ENCODE data around the gene CPZ. TPM values are rescaled to one million over a fixed set of nuclear protein-coding genes. Genes with fewer than 3 reads are reported as not detected.
"Not testable (repeated sequence)": the region's sequence is repeated elsewhere in the genome, so short reads cannot be mapped to it uniquely, and the experiment has no call there.

Gene CPZ
- total RNA-seq, 1 experiment from 2014 or later: 4.1 TPM

DNA sequence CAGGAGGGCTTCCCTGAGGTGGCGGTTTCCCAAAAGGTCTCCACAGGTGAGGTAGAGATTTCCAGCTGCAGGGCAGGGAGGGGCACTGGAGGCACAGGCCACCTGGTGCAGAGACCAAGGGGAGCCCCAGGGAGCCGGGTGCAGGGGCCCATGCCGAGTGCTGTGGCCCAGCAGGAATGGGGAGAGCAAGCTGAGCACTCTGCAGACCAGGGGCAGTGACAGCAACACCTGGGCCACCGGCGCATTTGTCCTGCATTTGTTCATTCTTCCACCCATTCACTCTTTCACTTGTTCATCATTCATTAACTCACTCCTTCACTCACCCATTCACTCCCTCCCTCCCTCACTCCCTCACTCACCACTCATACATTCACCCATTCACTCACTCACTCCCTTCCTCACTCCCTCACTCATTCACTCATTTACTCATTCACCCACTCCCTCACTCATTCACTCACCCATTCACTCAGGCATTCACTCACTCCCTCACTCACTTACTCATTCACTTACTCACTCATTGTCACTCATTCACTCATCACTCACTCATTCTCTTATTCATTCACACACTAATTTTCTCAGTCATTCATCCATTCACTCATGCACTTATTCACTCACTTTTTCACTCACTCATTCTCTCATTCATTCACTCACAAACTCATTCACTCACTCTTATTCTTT is 16.3 kb downstream of the CPZ start:
- DNase-seq (ENCODE audit: low read depth): no peak

DNA sequence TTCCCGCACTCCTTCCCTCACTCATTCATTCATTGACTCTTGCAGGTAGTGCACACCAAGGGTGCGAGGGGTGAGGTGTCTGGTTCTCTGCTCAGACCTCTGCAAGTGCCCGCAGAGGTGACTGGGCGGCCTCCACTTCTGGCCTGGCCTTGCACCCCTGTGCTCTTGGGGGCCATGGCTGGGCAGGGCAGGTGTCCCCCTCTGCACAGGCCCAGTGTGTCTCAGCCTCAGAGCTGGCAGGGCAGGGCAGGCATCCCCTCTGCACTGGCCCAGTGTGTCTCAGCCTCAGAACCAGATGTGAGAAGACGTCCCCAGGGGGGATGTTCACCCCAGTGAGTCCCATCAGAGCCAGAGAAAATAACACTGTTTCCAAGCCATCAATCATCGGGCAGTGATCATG is 16.8 kb downstream of the CPZ start:
- DNase-seq (ENCODE audit: low read depth): no peak

DNA sequence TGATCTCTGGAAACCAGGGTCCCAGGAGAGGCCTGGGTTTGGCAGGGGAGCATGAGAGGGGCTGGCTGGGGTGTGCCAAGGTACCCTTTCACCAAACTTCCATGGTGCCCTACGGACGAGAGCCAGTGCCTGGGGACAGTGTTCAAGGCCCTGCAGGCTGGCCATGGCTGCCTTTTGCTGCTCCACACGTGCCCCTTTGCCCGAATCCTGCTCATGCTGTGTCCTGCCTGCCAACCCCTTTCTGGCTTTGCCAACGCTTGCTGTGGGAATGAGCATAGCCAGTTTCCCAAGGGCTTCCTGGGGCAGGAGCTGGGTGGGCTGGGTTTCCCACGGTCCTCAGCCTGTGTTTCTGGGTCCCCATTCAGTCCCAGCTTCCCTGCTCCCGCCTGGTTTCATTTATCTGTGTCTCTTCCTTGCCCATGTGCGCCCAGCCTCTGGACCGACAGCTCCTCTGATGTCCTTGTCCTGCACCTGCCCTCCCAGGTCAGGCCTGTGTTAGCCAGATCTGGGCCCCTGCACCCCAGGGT is 17.3 kb downstream of the CPZ start:
- no peak for DNase-seq (ENCODE audit: low read depth)

DNA sequence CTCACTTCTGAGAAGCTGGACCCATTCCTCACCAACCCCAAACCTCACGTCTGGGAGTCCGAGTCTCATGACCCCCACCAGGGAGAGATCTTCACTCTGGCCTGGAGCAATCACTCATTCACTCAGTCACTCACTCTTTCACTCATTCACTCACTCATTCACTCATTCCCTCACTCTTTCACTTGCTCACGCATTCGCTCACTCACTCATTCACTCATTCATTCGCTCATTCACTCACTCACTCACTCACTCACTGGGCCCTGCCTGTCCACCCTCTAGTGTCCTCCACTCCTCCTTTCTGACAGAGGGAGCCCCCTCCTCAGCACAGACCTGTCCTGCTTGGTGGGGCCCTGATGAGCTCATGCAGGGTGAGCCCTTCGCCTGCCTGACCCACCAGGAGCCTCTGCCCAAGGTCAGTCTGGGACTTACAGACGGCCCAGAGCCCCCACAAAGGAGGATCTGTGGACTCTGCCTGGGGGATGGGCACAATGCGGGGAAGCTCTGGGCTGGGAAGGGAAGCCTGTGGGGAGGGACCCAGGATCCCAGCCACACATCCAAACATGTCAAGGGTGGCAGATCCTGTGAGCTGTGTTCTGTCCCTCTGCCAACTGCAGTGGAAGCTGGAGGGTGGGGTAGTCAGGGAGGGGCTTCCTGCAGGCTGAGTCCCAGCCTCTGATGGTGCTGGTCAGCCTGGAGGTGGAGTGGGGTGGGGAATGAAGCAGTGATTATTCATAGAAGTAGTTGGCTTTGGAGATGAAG is 18.5 kb downstream of the CPZ start:
- no peak for DNase-seq (ENCODE audit: low read depth)

DNA sequence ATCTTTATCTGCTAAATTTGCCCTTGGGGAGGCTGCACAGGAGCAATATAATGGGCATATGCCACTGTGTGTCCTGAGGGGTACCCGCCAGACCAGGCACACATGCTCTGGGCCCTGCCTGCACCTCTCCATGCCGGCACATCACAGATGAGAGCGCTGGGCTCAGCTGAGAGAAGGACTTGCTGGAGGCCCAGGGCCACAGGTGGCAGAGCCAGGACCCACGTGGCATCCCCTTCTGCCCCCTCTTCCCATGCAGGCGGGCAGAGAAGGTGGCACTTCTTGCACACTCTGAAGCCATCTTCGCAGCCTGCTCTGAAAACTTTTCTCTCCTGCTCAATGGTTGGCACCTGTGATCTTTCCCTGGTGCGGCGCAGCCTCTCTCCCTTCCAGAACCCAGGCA is 20.1 kb downstream of the CPZ start:
- DNase-seq (ENCODE audit: low read depth): no peak

DNA sequence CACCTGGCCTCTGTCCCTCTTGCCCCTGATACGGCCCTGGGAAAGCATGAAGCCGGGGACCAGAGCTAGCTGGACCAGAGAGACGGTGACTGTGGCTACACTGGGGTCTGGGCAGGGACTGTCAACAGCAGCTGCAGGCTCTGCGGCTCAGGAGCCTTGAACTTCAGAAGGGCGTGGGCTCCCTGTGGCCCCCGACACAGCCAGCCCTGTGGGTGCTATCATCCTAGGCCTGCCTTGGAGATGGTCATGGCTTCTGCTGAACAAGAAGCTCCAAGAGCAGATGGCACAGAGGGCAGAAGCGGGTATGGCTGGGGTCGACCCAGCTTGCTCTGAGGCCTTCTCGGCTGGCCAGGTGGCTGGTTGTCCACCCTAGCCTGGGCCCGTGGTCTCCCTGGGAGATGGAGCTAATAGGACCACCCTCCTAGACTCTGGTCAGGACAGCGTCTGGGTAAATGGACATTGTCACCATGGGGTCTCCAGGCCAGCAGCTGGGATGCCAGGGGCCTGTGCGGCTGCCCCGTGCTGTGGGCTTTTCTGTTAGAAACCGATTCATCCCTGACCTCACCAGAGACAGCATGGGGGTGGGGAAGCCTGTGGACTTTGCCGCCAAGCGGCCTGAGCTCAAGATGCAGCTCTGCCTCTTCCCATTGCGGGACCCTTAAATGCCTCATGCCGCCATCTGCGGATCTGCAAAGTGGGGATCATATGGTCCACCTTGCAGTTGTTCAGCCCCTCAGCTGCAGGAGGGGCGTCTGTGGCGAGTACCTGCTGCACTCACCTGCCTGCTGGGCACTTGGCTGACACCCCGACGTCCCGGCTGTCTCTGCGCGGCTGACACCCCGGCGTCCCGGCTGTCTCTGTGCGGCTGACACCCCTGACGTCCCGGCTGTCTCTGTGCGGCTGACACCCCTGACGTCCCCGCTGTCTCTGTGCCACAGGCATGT is 21.1 kb downstream of the CPZ start:
- no peak for DNase-seq (ENCODE audit: low read depth)

DNA sequence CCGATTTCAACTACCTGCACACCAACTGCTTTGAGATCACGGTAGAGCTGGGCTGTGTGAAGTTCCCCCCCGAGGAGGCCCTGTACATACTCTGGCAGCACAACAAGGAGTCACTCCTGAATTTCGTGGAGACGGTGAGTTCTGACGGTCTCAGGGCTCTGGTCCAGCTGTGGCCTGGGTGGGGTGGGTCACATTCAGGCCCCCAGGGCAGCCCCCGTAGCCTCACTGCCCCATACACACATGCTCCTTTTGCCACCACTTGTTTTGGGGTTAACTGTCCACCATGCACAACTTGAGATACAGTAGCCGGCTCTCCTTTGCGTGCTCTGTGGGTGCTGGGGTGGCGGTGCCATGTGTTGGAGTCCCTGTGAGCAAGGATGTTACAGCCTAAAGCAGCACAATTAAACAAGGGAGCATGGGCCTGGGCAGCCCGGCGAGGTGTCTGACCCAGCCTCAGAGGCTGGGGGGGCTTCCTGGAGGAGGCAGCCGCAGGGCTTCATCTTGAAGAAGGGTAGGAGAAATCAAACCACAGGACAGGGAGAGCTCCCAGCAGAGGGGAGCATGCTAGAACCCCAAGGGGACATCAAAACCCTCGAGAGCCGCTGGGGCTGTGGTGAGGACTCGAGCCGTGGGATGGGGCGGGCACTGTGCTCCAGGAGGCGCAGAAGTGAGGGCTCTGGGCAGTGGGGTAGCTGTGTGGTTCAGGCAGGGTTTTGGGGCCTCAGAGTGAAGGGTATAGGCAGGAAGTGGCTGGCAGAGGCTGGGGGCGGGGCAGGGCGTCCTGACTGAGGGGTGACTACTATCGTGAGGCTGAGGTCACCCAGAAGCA is 22.0 kb downstream of the CPZ start:
- DNase-seq (ENCODE audit: low read depth): no peak

DNA sequence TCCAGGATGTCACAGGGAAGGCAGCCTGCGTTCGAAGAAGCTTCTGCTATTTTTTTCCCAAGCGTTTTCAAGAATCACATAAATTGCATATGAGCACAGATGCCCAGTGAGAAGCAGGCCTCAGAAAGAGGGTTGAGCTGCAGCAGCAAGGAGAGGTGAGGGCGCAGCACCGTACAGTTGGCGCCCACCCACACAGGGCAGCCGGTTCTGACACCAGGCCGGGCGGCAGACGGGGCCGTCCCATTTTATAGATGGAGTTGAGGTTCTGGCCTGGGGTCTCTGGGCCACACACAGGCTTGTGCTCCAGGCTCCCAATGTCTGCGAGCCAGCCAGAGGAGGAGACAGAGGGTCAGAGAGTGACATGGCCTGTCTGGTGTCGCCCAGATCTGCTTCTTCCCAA is 22.8 kb downstream of the CPZ start:
- DNase-seq (ENCODE audit: low read depth): no peak

DNA sequence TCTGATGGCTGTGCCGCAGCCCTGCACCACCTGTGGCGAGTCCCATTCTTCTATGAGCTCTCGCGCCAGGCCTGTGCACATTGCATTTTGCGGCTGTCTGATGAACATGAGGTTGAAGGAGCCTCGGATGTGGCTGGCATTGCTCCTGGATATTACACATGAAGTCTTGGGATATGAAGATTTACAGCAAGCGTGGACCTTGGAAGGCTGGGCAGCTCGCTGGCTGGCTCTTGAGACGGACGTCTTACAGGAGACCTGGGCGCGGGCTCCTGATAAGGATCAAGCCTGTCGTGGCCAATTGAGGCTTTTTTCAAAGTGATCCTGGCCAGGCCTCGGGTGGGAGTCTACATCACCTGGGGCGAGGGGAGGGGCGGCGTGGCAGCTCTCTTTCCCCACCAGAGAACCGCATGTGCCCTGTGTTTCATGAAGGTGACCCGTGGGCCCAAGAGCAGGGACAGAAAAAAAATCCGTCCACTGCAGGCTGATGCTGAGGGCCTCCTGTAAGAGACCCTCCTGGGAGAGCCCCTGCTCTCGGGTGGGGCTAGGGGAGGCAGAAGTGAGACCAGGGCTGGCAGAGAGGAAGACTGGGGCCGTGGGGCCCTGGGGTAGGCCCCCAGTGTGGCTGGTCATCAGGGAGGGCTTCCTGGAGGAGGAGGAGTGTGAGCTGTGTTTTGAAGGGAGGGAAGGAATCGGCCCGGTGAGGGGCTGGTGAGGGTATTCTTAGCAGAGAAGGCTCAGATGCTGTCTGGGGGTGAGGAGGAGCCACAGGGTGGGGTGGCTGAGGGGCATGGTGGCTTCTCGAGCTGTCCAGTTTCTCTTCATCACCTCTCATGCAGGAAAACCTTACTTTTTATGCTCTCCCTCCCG is 23.6 kb downstream of the CPZ start:
- no peak for DNase-seq (ENCODE audit: low read depth)

DNA sequence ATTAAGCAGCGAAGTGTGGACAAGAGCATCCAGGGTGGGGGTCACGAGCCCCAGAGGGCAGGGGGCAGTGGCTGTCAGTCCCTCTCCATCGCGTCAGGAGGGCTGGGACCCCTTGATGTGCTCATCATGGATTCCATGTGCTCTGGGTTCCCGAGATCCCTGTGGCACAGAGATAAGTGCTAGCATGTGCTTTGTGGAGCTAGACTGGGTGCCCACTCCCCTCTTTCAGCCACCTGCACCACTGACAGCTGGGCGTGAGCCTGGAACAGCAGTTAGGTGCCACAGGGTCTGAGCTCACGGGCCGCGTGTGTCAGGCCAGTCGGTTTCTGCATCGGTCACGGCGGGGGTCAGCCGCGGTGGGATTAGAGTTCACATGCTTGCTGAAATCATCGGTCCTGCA is 24.3 kb downstream of the CPZ start:
- DNase-seq (ENCODE audit: low read depth): no peak

DNA sequence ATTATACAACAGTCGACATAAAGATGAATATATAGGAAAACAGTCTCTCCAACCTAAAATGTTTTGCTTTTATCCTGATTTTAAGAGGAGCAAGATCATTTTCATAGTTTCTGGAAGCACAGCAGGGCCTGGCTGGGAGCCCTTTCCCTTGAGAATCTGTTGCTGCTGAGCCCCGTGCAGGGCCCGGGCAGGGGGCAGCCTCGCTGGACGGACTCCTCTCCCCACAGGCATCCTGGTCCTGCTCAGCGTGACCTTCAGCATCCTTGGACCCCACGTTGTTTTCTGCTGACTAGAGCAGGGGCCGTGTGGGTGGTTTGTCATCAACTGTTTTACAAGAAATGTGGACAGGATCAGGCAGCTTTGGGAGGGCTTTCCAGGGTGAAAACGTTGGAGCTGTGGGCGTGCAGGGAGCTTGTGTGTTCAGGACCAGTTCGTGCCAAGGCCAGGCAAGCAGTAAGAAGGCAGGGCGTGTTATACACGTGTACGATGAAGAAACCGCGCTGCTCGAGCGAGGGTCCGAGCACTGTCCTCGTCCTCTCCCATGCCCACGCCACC is 25.0 kb downstream of the CPZ start:
- DNase-seq (ENCODE audit: low read depth): no peak

DNA sequence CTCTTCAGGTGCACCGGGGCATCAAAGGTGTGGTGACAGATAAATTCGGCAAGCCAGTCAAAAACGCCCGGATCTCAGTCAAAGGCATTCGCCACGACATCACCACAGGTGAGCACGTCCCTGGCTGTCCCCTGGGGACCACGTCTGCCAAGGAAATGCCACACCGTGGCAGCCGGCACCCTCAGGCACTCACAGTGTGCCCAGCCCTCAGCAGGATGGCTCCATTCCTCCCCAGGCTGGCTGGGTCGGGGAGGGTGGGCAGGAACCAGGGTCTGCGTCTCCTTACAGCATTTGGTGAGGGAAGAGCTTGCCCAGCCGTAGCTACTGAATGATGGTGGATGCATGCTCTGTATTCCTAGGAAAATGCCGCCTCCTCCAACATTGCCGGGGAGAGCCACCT is 25.9 kb downstream of the CPZ start:
- DNase-seq (ENCODE audit: low read depth): no peak

DNA sequence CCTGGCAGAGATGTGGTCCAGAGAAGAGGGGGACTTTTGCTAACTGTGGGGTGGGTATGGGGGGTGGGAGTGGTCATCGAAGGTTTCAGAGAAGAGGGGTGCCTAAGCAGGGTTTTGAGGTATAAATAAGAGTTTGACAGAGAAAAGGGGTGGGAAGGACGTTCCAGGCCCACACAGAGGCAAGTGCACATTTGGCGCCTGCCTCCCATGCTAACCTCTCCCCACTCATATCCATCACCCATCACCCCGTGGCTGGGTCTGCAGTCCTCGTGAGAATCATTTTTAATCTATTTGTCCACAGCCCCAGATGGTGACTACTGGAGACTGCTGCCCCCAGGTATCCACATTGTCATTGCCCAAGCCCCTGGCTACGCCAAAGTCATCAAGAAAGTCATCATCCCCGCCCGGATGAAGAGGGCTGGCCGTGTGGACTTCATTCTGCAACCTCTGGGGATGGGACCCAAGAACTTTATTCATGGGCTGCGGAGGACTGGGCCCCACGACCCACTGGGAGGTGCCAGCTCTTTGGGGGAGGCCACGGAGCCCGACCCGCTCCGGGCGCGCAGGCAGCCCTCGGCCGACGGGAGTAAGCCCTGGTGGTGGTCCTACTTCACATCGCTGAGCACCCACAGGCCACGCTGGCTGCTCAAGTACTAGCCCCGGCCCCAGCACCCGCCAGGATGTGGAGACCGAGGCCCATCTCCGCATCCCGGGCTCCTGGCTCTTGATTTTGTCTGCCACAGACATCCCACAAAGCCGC is 26.6 kb downstream of the CPZ start:
- DNase-seq (ENCODE audit: low read depth): no peak

DNA sequence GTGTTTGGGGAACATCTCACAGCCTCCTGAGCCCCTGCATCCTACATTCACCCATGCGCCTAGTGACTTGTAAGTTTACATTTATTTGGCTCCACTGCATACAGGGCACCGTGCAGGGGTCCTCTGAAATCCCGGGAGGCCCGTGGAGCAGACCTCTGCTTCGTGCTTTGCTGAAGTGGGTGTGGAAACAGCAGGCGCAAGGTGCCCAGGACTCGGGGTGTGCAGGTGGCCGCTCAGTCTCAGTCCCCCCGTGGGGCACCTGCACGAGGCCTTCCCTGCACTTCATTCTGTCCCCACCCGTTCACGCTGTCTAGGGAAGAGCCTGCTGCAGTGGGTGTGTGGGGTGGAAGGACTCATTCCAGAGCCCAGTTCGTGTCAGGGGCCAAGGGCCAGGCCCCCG is 28.6 kb downstream of the CPZ start:
- DNase-seq (ENCODE audit: low read depth): not testable (repeated sequence)

DNA sequence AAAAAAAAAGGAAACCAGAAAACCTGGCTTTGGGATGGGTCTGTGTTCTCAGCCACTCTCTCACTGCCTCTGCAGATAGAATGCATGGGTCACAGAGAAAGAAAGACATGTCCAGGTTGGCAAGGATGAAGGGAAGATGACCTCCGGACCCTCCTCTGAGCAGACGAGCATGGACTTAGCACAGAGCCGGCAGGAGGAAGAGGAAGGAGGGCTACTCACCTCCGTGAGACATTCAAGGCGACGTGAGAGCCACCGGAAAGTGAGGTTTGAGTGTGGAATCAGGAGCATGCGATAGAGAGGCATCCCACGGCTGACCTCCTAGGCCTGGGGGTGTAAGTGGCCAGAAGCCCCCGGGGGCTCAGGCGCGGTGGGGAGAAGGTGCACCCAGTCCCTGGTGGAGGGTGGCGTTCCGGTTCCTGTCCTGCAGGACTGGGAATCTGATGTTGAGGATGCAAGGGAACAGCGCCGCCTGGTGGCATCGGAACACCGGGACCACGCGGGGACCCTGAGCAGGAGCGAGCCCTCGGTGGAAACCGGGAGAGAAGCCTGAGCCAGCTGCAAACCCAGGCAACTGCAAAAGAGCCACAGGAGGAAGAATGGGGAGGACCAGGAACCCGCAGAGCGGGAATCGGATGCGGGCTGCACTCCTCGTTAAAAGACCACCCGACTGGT is 32.2 kb downstream of the CPZ start:
- not testable (repeated sequence) for DNase-seq (ENCODE audit: low read depth)

DNA sequence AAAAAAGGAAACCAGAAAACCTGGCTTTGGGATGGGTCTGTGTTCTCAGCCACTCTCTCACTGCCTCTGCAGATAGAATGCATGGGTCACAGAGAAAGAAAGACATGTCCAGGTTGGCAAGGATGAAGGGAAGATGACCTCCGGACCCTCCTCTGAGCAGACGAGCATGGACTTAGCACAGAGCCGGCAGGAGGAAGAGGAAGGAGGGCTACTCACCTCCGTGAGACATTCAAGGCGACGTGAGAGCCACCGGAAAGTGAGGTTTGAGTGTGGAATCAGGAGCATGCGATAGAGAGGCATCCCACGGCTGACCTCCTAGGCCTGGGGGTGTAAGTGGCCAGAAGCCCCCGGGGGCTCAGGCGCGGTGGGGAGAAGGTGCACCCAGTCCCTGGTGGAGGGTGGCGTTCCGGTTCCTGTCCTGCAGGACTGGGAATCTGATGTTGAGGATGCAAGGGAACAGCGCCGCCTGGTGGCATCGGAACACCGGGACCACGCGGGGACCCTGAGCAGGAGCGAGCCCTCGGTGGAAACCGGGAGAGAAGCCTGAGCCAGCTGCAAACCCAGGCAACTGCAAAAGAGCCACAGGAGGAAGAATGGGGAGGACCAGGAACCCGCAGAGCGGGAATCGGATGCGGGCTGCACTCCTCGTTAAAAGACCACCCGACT is 37.8 kb downstream of the CPZ start:
- DNase-seq (ENCODE audit: low read depth): not testable (repeated sequence)

DNA sequence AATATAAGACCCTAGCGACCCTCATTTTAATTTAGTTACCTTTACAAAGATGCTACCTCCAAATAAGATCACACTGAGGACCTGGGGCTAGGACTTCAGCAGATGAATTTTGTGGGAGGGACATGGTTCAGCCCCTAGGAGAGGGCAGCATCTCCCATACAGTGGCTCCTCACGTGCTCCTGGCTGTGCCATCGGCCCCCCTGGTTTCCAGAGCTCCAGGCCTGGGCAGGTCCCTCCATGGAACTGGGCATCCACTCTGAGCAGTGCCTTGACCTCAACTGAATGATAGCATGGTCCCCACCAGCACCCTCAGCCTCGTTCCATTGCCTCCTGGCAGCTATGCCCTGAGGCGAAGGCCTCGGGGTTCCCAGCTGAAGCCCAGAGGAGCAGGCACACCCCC is 39.3 kb downstream of the CPZ start:
- not testable (repeated sequence) for DNase-seq (ENCODE audit: low read depth)

DNA sequence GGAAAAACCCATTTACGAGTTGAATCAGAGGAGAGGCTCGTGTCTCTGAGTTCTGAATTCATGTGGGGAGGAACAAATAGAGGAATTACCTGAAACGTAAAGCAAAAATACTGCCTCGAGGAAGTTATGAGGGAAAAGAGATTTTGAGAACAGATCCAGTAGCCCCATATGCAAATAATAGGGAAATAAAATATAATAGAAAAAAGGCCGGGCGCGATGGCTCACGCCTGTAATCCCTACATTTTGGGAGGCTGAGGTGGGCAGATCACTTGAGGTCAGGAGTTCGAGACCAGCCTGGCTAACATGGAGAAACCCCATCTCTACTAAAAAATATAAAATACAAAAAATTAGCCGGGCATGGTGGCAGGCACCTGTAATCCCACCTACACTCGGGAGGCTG is 42.2 kb downstream of the CPZ start:
- DNase-seq (ENCODE audit: low read depth): not testable (repeated sequence)

Measured in LHCN-M2 (cell line).